HS-27A (cell line): Measurements from ENCODE around the gene WDR4.
"Not testable (repeated sequence)": the region's sequence is repeated elsewhere in the genome, so short reads cannot be mapped to it uniquely, and the experiment has no call there.

Experiments
- DNase-seq: peaks from one replicate; pipeline ENCODE4 v3.0.0-alpha.2; 2012; ENCODE audit warnings: low read depth, missing footprints

The WDR4 gene

GRCh38 chr21:42852925-42853570 lies 26.3 kb downstream of the WDR4 start:
- no peak for DNase-seq

DNA sequence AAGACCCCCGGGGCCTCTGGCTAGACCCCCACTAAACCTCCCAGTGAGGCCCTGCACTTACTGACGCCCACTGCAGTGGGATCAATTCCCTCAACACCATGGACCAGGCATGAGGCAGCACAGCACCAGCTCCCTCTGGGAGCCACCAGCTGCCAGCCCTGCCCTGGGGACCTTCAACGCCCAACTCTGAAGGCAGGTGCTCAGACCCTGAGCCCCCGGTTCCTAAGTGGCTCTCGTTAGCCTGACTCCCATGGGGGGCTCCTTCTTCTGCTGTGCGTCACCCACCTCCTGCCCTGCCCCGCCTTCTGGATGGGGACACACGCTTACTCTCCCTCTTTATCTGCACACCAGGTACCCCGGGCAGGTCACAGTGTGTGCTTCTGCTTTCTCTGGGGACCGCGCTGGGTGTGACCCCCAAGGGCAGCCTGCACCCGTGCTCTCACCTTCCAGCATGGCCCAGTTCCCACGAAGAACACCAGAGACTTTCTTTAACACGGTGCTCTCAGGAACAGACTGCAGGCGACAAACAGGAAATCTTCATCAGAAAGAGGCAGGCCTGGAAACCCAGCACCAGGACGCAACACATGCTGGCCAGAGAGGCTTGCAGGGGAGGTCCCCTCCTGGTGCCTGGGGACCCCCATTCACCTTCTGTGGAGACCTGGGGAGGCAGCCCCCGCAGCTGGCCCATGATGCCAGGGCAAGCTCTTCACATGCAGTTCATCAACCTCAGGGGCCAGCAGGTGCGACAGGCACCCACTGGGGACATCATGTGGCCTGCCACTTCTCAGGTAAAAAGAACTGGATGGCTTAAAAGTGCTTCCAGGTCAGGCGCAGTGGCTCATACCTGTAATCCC lies 27.3 kb downstream of the WDR4 start:
- no peak for DNase-seq

DNA sequence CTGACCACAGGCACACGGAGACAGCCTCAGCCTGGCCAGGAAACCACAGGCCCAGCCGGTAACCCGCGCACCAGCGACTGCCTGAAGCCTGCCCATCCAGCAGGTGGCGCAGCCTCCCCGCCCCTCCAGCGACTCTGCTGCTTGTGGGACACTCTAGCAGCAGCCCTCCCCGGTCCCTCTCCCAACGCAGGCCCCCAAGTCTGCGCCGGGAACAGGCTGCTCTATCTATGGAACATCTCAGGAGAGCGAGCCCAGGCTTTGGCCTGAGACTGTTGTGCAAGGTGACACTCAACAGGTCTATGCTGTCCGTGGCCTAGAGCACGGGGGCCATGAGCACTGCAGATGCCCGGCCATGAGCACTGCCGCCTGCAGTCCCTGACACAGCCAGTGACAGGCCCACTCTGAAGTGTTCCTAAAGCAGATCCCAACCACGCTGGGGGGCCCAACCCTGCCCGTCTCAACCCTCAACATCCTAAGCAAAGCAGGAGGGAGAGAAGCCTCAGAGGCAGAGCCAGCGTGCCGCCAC lies 28.4 kb downstream of the WDR4 start:
- DNase-seq = no peak

DNA sequence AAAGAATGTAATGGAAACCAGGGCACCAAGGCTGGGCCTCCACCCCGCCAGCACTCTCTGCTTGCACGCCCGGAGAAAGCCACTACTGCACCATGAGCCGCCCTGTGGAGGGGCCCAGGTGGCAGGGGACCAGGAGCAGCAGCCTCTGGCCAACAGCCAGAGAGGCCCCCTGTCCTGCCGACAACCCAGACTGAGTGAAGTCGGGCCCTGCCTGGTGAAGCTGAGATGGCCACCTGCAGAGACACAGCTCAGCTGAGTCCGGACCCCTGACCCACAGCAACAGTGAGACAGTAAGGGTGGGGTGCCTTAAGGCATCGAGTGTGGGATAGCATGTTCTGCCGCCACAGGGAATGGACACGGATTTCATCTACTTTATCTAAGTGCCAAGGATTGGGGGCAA lies 28.9 kb downstream of the WDR4 start:
- DNase-seq = no peak

DNA sequence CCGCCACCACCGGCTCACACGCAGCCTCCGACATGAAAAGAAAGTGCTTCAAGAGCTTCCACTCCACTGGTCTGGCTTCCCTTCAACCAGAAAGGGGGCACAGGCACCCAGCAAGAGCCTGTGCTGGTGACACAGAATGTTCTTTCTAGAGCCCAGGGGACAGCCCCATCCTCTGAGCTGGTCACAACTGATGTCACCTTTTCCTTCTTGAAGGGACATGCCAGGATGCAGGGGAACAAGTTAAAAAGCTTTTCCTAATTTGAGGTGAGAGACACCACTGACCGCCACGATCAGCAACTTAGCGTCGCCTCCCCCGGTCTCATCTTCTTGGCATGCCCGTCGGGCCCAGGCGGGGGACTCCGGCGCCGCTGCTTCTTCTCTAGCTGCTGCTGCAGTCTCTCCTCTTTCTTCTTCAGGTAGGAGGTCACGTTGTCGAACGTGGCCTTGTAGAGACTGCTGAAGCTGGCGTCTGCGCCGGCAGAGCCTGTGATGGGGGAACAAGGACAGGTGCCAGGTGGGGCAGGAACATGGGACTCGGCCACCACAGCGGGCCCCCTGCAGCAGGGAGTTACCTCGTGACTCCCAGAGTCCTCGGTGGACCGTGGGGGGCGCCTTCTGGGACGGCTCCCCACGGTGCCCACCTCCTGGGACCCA lies 29.5 kb downstream of the WDR4 start:
- no peak for DNase-seq

- no peak for DNase-seq
These were observed 30.2 kb downstream of the WDR4 start for GRCh38 chr21:42848932-42849758.

DNA sequence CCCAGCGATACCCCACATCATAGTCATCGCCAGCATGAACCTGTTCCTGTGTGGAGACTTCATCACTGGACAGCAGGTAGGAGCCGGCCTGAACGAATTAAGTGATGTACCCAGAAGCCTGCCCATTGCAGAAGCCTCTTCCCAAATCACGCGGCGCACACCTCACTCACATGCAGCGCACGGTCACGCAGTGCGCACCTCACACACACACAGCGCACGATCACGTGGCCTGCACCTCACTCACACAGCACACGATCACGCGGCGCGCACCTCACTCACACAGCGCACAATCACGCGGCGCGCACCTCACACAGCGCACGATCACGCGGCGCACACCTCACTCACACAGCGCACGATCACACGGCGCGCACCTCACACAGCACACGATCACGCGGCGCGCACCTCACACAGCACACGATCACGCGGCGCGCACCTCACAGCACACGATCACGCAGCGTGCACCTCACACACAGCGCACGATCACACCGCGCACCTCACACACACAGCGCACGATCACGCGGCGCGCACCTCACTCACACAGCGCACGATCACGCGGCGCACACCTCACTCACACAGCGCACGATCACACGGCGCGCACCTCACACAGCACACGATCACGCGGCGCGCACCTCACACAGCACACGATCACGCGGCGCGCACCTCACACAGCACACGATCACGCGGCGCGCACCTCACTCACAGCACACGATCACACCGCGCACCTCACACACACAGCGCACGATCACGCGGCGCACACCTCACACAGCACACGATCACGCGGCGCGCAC lies 31.0 kb downstream of the WDR4 start:
- not testable (repeated sequence) for DNase-seq

- no peak for DNase-seq
These were observed 31.6 kb downstream of the WDR4 start for GRCh38 chr21:42847726-42848125.

GRCh38 chr21:42847051-42847707 lies 32.2 kb downstream of the WDR4 start:
- DNase-seq = no peak

GRCh38 chr21:42846221-42846620 lies 33.1 kb downstream of the WDR4 start:
- no peak for DNase-seq

DNA sequence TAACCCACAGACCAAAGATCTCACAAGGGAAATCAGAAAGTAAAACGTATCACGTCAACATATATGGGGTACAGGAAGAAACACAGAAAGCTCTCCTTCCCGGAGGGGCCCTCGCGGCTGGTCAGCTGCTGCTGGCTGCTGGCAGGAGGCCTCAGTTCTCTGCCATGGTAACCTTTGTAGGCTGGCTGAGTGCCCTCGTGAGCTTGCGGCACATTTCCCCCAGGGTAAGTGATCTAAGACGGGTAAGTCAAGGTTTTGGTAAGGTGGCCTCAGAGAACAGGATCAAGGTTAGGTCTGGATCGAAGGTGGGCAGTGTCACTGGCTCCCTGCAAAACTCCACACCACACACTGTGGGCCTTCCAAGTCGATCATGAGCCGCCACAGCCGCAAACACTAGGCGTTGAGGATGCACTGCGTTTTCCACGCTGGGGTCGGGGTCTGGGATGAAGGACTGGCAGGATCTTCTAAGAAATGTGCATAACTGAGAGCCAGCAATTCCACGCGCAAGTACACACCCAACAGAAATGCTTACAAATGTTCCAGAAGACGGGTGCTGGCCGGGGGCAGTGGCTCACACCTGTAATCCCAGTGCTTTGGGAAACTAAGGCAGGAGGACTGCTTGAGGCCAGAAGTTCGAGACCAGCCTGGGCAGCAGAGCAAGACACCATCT lies 33.9 kb downstream of the WDR4 start:
- no peak for DNase-seq

- no peak for DNase-seq
These were observed 34.8 kb downstream of the WDR4 start for GRCh38 chr21:42844411-42845113.

GRCh38 chr21:42843056-42843455 lies 36.3 kb downstream of the WDR4 start:
- no peak for DNase-seq

DNA sequence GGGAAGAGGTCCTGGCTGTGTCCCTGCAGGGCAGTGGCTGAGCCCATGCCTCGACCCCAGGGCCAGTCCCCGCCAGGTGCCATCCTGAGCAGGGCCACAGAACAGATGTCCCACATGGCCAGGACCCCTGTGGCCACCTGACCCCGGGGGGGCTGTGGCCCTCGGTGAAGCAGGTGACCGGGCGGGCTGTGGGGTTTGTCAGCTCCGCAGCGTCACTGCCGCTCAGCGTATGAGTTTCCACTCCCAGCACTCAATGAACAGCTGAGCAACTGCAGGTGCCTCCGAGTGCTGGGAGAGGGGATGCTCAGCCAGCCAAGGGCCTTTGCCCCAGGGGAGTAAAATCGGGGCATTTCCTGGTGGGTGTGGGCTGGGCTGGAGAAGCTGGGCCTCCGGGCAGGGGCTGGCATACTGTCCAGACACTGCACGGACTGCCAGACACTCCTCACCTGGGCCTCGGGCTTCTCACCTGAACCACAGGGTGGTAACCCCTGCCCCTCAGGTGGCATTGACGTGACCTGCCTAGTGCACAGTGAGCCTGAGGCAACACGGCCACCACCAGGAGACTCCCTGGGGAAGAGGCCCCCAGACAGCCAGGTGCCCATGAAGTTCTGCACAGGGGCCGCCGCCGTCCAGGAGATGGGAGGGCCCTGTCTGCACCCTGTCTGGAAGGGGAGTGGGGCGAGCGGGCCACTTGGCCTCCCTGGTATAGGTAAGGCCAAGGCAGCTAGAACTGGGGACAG lies 37.3 kb downstream of the WDR4 start:
- not testable (repeated sequence) for DNase-seq

- no peak for DNase-seq
These were observed 38.0 kb downstream of the WDR4 start for GRCh38 chr21:42841156-42841915.

DNA sequence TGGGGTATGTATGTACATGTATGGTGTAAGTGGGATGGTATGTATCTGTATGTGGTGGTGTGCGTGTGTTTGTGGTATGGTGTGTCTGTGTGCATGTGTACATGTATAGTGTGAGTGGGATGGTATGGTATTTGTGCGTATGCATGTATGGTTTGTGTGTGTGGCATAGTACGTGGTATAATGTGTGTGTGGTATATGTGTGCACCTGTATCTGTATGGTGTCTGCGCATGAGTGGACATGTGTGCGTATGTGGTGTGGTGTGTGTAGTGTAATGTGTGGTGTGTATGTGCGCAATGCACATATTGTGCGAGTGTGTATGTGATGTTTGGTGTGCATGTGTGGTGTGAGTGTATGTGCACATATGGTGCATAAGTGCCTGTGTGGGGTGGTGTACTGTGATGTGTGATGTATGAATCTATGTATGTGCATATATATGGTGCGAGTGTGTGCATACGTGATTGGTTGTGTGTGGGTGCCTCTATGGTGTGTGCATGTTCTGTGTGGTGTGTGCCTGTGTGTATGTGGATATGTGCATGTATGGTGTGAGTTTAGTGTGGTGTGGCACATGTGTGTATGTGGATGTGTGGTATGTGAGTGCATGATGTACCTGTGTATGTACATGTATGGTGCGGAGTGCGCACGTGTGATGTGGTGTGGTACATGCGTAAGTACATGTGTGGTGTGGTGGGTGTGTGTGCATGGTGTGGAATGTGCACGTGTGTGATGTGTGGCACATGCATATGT lies 38.8 kb downstream of the WDR4 start:
- no peak for DNase-seq
